MV-4-11 (cell line): ENCODE measurements around the gene BCAS3.

Source experiments
- DNase-seq: peaks from one replicate; lab custom pipeline; 2025; lab: John Stamatoyannopoulos, UW

BCAS3 gene

GRCh38 chr17:61157246-61157886 lies 479.7 kb downstream of the BCAS3 start:
- peak; percentile 26 for DNase-seq

- DNase-seq: no peak
Observed at GRCh38 chr17:61158376-61158775, 480.7 kb downstream of the BCAS3 start.

DNA sequence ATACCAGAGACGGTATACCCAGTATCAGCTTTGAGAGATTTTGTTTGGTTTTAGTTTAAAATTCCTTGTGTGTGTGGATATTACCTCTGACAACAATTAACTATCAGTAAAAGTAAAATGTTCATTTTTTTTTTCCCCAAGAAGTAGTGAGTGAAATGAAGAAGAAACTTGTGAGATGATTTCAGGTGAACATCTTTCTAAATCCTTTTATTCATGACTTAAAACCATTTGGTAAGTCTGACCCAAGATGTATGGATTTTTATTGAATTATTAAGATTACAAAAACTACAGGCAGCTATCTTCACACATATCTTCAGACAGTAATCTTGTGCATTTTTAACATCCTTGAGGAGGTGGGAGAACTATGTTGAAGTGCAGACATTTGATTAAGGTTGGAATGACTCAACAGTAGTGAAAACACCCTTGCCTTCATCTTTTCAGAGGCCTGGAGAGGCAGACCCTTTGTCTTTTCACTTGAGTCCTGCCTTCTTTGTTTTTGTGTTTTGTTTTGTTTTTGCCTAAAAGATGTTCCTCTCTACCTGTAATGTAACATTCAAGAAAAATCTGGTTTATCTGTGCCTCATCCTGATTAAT lies 481.7 kb downstream of the BCAS3 start:
- no peak for DNase-seq

DNA sequence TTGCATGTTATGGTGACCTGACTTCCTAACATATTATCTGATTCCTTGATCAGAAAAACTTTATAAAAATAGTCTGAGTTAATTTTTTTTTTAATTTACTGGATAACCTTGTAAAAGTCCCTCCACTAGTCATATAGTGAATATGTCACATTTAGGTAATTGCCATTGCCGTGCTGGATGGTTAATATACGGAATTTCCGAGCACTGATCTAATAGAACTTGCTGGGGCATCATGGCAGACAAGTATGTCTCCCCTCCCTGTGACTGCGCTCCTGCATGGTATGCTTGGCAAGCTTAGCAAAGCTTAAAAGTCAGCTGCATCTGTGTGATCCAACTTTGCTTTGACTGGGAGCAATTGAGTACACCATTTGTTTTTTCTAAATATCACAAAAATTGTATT lies 482.6 kb downstream of the BCAS3 start:
- DNase-seq: no peak

DNA sequence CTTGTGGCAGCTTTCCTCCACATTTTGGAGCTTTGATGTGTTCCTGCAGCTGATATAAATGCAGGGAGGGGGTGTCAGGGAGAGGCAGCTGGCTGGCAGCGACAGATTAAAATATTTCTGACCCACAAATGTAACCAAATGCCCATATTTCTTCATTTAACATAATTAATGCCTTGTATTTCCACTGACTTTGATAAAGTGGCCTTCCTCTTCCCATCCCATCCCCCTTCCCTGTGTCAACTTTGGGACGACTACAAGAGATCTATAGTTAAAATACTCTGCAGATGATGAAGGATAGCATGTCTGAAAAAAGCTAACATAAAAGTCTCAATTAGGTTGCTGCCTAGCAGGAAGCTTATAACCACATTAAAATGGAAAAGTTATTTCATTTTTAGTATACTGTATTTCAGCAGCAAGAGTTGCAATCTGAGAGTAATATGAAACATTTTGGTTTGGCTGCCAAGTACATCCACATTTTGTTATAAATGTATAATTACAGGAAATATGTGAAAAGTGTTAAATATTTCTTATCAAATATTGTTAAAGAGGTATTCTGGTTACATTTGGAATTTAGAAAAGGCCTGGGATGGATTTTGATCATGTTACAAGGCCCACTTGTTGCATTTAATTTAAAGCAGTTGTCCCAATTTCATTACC lies 483.3 kb downstream of the BCAS3 start:
- DNase-seq: no peak

- no peak for DNase-seq
Observed at GRCh38 chr17:61161615-61162134, 484.0 kb downstream of the BCAS3 start.

DNA sequence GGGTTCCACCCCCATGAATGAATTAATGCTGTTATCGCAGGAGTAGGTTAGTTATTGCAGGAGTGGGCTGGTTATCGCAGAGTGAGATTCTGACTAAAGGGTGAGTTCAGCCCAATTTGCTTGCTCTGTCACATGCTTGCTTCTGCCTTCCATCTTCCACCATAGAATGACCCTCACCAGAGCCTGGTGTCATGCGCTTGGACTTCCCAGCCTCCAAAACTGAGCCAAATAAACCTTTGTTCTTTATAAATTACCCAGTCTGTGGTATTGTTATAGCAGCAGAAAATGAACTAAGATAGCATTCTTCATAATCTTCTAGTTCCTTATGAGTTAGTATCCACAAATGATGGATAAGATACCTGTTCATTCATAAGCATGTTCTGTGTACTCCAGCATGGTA lies 486.9 kb downstream of the BCAS3 start:
- DNase-seq: no peak

DNA sequence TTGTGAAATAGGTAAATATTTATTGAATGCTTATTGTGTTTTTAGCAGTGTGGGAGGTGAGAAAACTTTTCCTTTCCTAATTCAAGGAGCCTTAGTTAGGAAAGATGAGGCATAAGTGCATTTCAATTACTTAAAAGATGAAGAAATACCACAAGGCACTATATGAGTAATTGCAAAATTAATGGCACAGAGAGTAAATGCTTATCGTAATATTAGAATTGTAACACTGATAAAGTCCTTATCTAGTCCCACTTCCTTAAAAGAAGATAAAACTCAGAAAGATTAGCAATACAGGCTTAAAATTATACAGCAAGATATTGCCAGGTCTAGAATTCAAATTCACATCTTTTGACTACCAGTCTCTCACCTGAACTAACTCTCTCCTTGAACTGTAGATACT lies 489.4 kb downstream of the BCAS3 start:
- DNase-seq: no peak

DNA sequence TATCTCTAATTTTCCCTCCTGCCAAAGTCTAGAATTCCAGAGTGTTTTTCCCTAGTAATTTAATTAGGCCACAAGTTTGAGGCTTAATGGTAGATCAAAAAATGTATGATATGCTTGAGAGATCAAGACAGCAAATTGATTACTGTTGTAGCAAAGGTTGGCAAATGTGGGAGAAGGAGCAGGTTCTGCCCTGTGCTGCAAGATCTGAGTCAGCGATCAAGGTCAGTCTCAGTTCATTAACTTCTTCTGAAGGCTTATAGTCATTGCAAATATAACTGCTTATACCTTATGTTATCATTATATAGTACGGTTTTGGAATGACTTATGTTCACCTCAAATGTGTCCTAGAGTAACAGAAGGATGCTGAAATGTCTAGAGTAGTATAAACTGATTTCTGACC lies 490.9 kb downstream of the BCAS3 start:
- no peak for DNase-seq

DNA sequence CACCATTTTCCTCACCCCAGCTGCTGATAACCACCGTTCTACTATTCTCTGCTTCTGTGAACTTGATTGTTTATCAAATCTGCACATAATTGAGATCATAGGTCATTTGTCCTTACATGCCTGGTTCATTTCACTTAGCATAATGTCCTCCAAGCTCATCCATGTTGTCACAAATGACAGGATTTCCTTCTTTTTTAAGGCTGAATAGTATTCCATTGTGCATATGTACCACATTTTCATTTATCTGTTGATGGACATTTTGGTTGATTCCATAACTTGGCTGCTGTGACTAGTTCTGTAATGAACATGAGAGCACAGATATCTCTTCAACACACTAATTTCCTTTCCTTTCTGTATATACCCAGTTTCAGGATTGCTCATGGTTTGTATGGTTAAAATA lies 496.7 kb downstream of the BCAS3 start:
- no peak for DNase-seq

GRCh38 chr17:61175298-61176142 lies 497.9 kb downstream of the BCAS3 start:
- no peak for DNase-seq

GRCh38 chr17:61177351-61177750 lies 499.7 kb downstream of the BCAS3 start:
- DNase-seq: no peak

DNA sequence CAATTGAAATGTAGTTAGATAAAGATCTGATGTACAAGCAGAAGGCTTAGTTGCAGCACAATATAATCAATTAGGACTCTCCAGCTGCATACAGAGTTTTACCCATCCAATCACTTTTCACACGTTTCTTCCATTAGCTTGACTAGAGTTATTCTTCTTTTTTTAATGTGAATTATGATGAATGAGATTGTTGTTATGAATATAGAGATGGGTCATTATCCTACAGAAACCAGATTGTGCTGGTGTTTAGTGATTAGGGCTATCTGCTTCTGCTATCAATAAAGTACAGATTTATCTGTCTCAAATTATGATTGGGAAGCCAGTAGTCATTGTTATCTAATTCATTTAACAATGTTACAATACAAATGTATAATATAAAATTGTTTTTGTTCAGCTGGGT lies 500.6 kb downstream of the BCAS3 start:
- no peak for DNase-seq

DNA sequence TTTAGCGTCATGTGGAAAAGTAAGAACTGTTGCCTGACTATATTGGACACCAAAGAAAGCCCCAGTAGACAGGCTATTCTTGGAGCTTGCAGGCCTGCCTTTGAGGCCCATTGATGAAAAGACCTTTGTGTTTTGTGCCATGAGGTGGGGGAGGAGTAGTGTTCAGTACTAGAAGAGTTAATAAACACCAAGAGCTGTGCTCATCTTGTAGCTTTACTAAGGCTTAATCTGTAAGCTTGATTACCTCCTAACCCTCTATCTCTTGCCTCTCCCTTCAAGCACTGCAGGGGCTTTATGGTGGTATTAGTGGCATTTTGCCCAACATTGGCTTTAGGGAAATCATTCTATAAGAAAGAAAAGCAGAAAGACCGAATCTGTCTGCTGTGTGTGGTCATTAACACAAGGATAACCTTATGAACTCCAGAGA lies 501.7 kb downstream of the BCAS3 start:
- DNase-seq: no peak

GRCh38 chr17:61183793-61184192 lies 506.1 kb downstream of the BCAS3 start:
- DNase-seq: no peak

DNA sequence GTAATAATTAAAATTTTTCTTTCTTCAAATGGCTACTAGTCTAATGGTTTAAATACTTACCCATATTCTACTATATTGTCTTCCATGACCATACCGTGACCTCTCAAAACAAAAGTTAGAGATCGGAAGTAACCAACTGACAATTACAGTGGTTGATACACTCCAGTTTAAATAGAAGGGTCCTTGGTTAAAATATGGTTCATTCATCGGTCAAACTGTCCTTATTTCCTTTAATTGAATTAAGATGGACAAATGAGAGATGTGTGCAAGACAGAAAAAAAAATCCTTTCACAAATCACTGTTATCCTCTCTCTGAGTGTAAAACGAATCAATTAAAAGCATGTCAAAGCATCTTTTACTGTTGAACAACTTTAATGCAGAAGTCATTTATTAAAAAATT lies 507.7 kb downstream of the BCAS3 start:
- no peak for DNase-seq

- no peak for DNase-seq
Observed at GRCh38 chr17:61187038-61187437, 509.4 kb downstream of the BCAS3 start.

GRCh38 chr17:61188081-61188480 lies 510.4 kb downstream of the BCAS3 start:
- no peak for DNase-seq

DNA sequence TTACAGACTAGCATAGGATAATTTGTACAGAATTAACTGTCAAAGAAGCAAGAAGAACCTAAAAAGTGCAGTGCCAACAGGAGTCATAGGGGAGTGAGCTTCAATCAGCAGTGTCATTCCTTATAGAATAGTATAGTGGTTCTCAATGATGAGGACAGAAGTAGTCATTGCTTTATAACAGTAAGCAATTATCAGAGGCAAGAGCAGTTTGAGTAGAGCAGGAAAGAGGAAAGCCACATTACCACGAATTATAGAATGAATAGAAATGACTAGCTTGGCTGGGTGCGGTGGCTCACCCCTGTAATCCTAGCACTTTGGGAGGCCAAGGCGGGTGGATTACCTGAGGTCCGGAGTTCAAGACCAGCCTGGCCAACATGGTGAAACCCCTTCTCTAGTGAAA lies 512.3 kb downstream of the BCAS3 start:
- no peak for DNase-seq

DNA sequence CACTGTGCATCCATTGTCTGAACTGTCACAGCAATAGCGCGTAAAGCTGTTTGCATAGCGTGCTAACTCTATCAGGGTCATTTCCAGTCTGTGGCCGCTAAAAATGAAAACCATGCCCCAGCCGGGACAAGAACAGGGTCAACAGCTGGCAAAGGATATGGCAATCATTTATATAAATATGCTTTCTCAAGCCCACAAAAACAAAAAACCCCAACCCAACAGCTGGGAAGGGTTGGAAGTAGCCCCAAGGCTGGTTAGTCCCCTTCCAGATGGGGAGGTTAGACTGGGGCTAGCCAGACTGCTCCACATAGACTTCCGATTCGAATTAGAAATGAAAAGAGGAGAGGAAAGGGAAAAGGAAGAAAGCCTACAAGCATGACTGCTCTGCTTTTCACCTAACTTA lies 518.7 kb downstream of the BCAS3 start:
- DNase-seq: no peak

- no peak for DNase-seq
Observed at GRCh38 chr17:61196799-61197198, 519.1 kb downstream of the BCAS3 start.
